Measurements from ENCODE around the gene ZP1. TPM values are rescaled to one million over a fixed set of nuclear protein-coding genes. Genes with fewer than 3 reads are reported as not detected.

The ZP1 gene
- total RNA-seq, 1 experiment from 2014 or later, result not detected

DNA sequence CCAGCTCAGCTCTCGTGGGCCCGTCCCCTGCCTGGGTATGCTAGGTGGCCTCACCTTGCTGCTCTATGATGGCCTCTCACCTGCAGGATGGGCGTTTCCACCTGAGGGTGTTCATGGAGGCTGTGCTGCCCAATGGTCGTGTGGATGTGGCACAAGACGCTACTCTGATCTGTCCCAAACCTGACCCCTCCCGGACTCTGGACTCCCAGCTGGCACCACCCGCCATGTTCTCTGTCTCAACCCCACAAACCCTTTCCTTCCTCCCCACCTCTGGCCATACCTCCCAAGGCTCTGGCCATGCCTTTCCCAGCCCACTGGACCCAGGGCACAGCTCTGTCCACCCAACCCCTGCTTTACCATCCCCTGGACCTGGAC, 2.1 kb downstream of the ZP1 start:
- no peak overlapping the region for H3K4me3 ChIP-seq (ENCODE audit: low read depth, low read length, poor library complexity, severe bottlenecking)
- no peak overlapping the region for H3K27ac ChIP-seq (ENCODE audit: low read depth, low read length, poor library complexity, severe bottlenecking)
- DNase-seq (ENCODE audit: low spot score), result no peak
- no peaks in the 10 kb centered on the region for H3K9me3 ChIP-seq (ENCODE audit: low read depth, low read length, poor library complexity, severe bottlenecking)
- no peaks in the 10 kb centered on the region for H3K4me1 ChIP-seq (ENCODE audit: insufficient read depth, low read length, poor library complexity, severe bottlenecking)
- H3K36me3 ChIP-seq (ENCODE audit: insufficient read depth, low read length, poor library complexity, severe bottlenecking), result no peaks in the 10 kb centered on the region
- intact Hi-C loops (cut with micrococcal nuclease; ENCODE audit: unreplicated experiment), result no loop called here
- POLR2A ChIA-PET (ENCODE audit: low non-redundant PET), result no interaction called here
- H3K27me3 ChIP-seq (replicated peaks; ENCODE audit: insufficient read depth, low read depth, low read length, poor library complexity), result no peaks in the 10 kb centered on the region
- BruUV-seq (replicated peaks), result no TSS peak
- no peak for TF ChIP-seq EZH2 (IDR thresholded peaks at IDR 0.05; ENCODE audit: borderline replicate concordance, low read depth, low read length, poor library complexity, severe bottlenecking)
- TF ChIP-seq, protein P1, sequence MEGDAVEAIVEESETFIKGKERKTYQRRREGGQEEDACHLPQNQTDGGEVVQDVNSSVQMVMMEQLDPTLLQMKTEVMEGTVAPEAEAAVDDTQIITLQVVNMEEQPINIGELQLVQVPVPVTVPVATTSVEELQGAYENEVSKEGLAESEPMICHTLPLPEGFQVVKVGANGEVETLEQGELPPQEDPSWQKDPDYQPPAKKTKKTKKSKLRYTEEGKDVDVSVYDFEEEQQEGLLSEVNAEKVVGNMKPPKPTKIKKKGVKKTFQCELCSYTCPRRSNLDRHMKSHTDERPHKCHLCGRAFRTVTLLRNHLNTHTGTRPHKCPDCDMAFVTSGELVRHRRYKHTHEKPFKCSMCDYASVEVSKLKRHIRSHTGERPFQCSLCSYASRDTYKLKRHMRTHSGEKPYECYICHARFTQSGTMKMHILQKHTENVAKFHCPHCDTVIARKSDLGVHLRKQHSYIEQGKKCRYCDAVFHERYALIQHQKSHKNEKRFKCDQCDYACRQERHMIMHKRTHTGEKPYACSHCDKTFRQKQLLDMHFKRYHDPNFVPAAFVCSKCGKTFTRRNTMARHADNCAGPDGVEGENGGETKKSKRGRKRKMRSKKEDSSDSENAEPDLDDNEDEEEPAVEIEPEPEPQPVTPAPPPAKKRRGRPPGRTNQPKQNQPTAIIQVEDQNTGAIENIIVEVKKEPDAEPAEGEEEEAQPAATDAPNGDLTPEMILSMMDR (conservative IDR thresholded peaks at IDR 0.05; ENCODE audit: low read depth, low read length), result no peak
- CTCF ChIA-PET, result no interaction called here

DNA sequence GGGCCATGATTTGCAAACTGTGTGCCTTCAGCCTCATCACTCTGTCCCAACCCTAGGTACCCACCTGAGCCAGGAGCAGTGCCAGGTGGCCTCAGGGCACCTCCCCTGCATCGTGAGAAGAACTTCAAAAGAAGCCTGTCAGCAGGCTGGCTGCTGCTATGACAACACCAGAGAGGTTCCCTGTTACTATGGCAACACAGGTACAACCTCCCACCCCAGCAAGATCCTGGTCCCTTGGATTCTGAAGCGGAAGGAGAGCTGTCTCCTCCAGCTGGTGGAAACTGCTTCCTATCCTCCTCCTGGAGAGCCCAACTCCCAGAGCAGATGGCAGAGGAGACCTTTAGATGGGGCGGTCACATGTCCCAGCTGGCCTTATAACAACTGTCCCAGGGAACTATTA, 2.9 kb downstream of the ZP1 start:
- intact Hi-C loops (cut with micrococcal nuclease; ENCODE audit: unreplicated experiment), result no loop called here
- CTCF ChIA-PET, result no interaction called here
- Histone ChIP-seq H3K9me3 (ENCODE audit: low read depth, low read length, poor library complexity, severe bottlenecking) (no peaks in the 10 kb centered on the region), H3K4me3 (ENCODE audit: low read depth, low read length, poor library complexity, severe bottlenecking) (no peak overlapping the region), H3K27me3 (replicated peaks; ENCODE audit: insufficient read depth, low read depth, low read length, poor library complexity) (no peaks in the 10 kb centered on the region), H3K36me3 (ENCODE audit: insufficient read depth, low read length, poor library complexity, severe bottlenecking) (no peaks in the 10 kb centered on the region), H3K4me1 (ENCODE audit: insufficient read depth, low read length, poor library complexity, severe bottlenecking) (no peaks in the 10 kb centered on the region), H3K27ac (ENCODE audit: low read depth, low read length, poor library complexity, severe bottlenecking) (no peak overlapping the region)
- no TSS peak for BruUV-seq (replicated peaks)
- POLR2A ChIA-PET (ENCODE audit: low non-redundant PET), result no interaction called here
- TF ChIP-seq, protein P1 (conservative IDR thresholded peaks at IDR 0.05; ENCODE audit: low read depth, low read length), result no peak
- TF ChIP-seq EZH2 (IDR thresholded peaks at IDR 0.05; ENCODE audit: borderline replicate concordance, low read depth, low read length, poor library complexity, severe bottlenecking), result no peak
- DNase-seq (ENCODE audit: low spot score), result no peak

DNA sequence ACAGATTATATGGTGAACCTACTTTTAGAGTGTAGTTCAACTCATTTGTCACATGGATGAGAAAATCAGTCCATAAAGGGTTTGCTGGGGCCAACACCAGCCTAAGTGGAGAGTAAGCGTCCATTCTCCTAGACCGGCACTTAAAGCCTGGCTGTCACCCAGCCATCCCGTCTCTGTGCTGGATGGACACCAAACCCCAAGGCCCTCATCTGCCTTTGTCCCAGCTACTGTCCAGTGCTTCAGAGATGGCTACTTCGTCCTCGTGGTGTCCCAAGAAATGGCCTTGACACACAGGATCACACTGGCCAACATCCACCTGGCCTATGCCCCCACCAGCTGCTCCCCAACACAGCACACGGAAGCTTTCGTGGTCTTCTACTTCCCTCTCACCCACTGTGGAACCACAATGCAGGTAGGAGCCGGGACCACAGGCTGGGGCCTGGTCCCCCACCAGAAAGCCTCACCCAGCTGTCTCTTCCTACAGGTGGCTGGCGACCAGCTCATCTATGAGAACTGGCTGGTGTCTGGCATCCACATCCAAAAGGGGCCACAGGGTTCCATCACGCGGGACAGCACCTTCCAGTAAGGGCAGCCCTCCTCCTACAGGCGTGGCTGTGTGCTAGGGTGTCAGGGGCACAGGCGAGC, 3.5 kb downstream of the ZP1 start:
- Histone ChIP-seq H3K9me3 (ENCODE audit: low read depth, low read length, poor library complexity, severe bottlenecking) (no peaks in the 10 kb centered on the region), H3K4me1 (ENCODE audit: insufficient read depth, low read length, poor library complexity, severe bottlenecking) (no peaks in the 10 kb centered on the region), H3K27ac (ENCODE audit: low read depth, low read length, poor library complexity, severe bottlenecking) (no peak overlapping the region), H3K36me3 (ENCODE audit: insufficient read depth, low read length, poor library complexity, severe bottlenecking) (no peaks in the 10 kb centered on the region), H3K27me3 (replicated peaks; ENCODE audit: insufficient read depth, low read depth, low read length, poor library complexity) (no peaks in the 10 kb centered on the region), H3K4me3 (ENCODE audit: low read depth, low read length, poor library complexity, severe bottlenecking) (no peak overlapping the region)
- intact Hi-C loops (cut with micrococcal nuclease; ENCODE audit: unreplicated experiment), result no loop called here
- ChIA-PET CTCF (no interaction called here), POLR2A (ENCODE audit: low non-redundant PET) (interaction anchor here (0.5 kb wide), 1 partner anchor 31 kb away, joined by 3 read pairs; no protein-coding TSS in a partner anchor)
- BruUV-seq (replicated peaks), result no TSS peak
- TF ChIP-seq, protein P1 (conservative IDR thresholded peaks at IDR 0.05; ENCODE audit: low read depth, low read length), result no peak
- TF ChIP-seq EZH2 (IDR thresholded peaks at IDR 0.05; ENCODE audit: borderline replicate concordance, low read depth, low read length, poor library complexity, severe bottlenecking), result no peak
- no peak for DNase-seq (ENCODE audit: low spot score)

All from A673 (cell line).